RWPE2 (cell line): Measurements from ENCODE around the gene CYB5R4.

Source experiments
- ATAC-seq: fragments of 200-7000 bp; cut with Tn5 transposase; 3 replicates; pipeline ENCODE4 v1.9.1; 2021; ENCODE audit warnings: low read depth
- DNase-seq: peaks from one replicate; pipeline ENCODE4 v3.0.0-alpha.2; 2020; ENCODE audit warnings: low spot score
- H3K27ac ChIP-seq: fragments of 450-650 bp; 2 replicates; pipeline ENCODE4 v1.5.1; 2017; ENCODE audit warnings: mild to moderate bottlenecking; ENCODE audit not compliant: poor library complexity, severe bottlenecking
- H3K27me3 ChIP-seq: fragments of 250-450 bp; sonication (Bioruptor Pico); 2 replicates; pipeline ENCODE4 v1.5.1; 2021; ENCODE audit warnings: mild to moderate bottlenecking, moderate library complexity; ENCODE audit not compliant: insufficient read depth, poor library complexity, severe bottlenecking
- H3K36me3 ChIP-seq: fragments of 250-450 bp; sonication (Bioruptor Pico); 2 replicates; pipeline ENCODE4 v1.5.1; 2020; ENCODE audit warnings: low read depth, mild to moderate bottlenecking, moderate library complexity
- H3K4me1 ChIP-seq: fragments of 250-450 bp; sonication (Bioruptor Pico); 2 replicates; pipeline ENCODE4 v1.5.1; 2021; ENCODE audit warnings: mild to moderate bottlenecking, moderate library complexity; ENCODE audit not compliant: insufficient read depth, poor library complexity, severe bottlenecking
- H3K4me3 ChIP-seq: fragments of 250-450 bp; sonication (Bioruptor Pico); 2 replicates; pipeline ENCODE4 v1.5.1; 2021; ENCODE audit warnings: mild to moderate bottlenecking, moderate library complexity; ENCODE audit not compliant: severe bottlenecking
- H3K9me3 ChIP-seq: fragments of 250-450 bp; sonication (Bioruptor Pico); 2 replicates; pipeline ENCODE4 v1.5.1; 2021; ENCODE audit warnings: mild to moderate bottlenecking, moderate library complexity; ENCODE audit not compliant: severe bottlenecking
- CTCF ChIP-seq: fragments of 450-650 bp; IDR thresholded peaks from one replicate; pipeline ENCODE4 v1.5.1; 2017; ENCODE audit warnings: mild to moderate bottlenecking, moderate library complexity; ENCODE audit not compliant: poor library complexity, severe bottlenecking

The CYB5R4 gene

GRCh38 chr6:83824388-83824801 is 35.1 kb upstream of the CYB5R4 start:
- peak; percentile 97 for ATAC-seq
- no peaks in the 10 kb centered on the region for H3K27me3 ChIP-seq
- H3K4me3 ChIP-seq, result no peak overlapping the region
- H3K27ac ChIP-seq, result no peak overlapping the region
- no peak for DNase-seq
- no peaks in the 10 kb centered on the region for H3K4me1 ChIP-seq
- no peak for TF ChIP-seq CTCF
- no peaks in the 10 kb centered on the region for H3K36me3 ChIP-seq
- no peaks in the 10 kb centered on the region for H3K9me3 ChIP-seq

DNA sequence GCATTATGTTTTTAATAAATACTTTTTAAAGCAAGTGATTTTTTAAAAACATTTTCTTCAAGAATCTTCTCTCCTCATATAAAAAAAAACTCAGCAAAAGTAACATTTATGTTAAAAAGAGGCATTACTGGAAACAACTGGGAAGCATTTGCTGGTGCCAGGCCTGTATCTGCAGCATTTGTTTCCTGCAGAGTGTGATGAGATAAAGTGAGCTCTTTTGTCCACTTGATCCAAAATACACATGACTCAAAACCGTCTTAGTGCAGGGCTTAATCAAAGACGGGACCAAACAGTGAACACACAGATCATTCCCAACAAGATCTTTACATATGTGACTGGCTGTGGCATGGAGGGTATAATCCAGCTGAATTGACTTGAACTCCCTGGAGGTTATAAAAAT is 34.7 kb upstream of the CYB5R4 start:
- Histone ChIP-seq H3K27ac (no peak overlapping the region), H3K4me3 (no peak overlapping the region), H3K4me1 (no peaks in the 10 kb centered on the region), H3K27me3 (no peaks in the 10 kb centered on the region), H3K36me3 (no peaks in the 10 kb centered on the region), H3K9me3 (no peaks in the 10 kb centered on the region)
- no peak for ATAC-seq
- no peak for TF ChIP-seq CTCF
- no peak for DNase-seq

- H3K4me1 ChIP-seq, result no peaks in the 10 kb centered on the region
- no peak for TF ChIP-seq CTCF
- no peaks in the 10 kb centered on the region for H3K9me3 ChIP-seq
- H3K4me3 ChIP-seq, result no peak overlapping the region
- ATAC-seq (peak; percentile 49; the same call in 2 of the 3 replicates), DNase-seq (no peak)
- H3K36me3 ChIP-seq, result no peaks in the 10 kb centered on the region
- H3K27ac ChIP-seq, result no peak overlapping the region
- H3K27me3 ChIP-seq, result no peaks in the 10 kb centered on the region
Measured at GRCh38 chr6:83827050-83827449, 32.4 kb upstream of the CYB5R4 start.

DNA sequence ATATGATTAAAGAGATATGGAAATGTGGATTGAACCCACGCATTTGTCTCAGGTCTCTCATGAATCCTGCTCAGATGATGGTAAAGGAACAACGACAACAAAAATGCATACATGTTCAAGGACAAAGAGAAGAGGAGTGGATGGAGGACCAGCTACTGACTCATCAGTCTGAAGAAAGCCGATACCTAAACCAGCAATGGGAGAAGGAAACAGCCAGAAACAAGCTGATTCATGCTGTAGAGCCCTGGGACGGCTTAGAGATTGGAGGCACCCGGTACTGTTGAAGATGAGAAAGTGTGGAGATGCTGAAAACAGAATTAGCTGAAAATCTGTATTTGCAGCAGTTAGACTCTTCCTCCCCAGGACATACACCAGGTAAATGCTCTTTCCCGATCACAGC is 20.8 kb upstream of the CYB5R4 start:
- no peak for DNase-seq
- no peaks in the 10 kb centered on the region for H3K9me3 ChIP-seq

More for the DNA sequence above, 20.8 kb upstream of the CYB5R4 start:
- peak; percentile 77 for ATAC-seq
- no peaks in the 10 kb centered on the region for H3K36me3 ChIP-seq
- H3K27me3 ChIP-seq, result no peaks in the 10 kb centered on the region
- no peak for TF ChIP-seq CTCF
- H3K27ac ChIP-seq, result no peak overlapping the region
- no peak overlapping the region for H3K4me3 ChIP-seq
- no peaks in the 10 kb centered on the region for H3K4me1 ChIP-seq
